Adrenal gland (tissue), 12 donors: ENCODE measurements around the gene ZNF823. TPM values are rescaled to one million over a fixed set of nuclear protein-coding genes. Genes with fewer than 3 reads are reported as not detected.

Source experiments
- DNase-seq, 7 donors: peaks; one replicate each; pipeline ENCODE4 v3.0.0-alpha.2; 2019 to 2020
- H3K27ac ChIP-seq, 5 donors: fragments of 200-600 bp; sonication (generic) in 4 of 5; 1 replicate in 3 of 5; 2 replicates in 2 of 5; pipeline versions ENCODE4 v1.5.1 to v1.8.0; 2016 to 2020; ENCODE audit warnings: mild to moderate bottlenecking in 1 of 5
- H3K27me3 ChIP-seq: fragments of 200-600 bp; 2 replicates; pipeline ENCODE4 v1.8.0; 2021
- H3K36me3 ChIP-seq, 2 donors: fragments of 200-600 bp; replicated peaks in 1 of 2; 1 replicate in 1 of 2; 2 replicates in 1 of 2; pipeline versions ENCODE4 v1.5.1 to v1.8.0; 2018 to 2022
- H3K4me1 ChIP-seq, 2 donors: fragments of 200-600 bp; replicated peaks in 1 of 2; 1 replicate in 1 of 2; 2 replicates in 1 of 2; pipeline versions ENCODE4 v1.5.1 to v1.8.0; 2018 to 2021
- H3K4me3 ChIP-seq, 4 donors: fragments of 200-600 bp; sonication (generic) in 3 of 4; one replicate each; pipeline ENCODE4 v1.5.1; 2016 to 2018
- H3K9me3 ChIP-seq, 3 donors: fragments of 200-600 bp; sonication (generic) in 1 of 3; replicated peaks in 1 of 3; 1 replicate in 2 of 3; 2 replicates in 1 of 3; pipeline versions ENCODE4 v1.5.1 to v1.8.0; 2016 to 2021
- POLR2A ChIP-seq, 2 donors: fragments of 450-650 bp; IDR thresholded peaks; one replicate each; pipeline ENCODE4 v1.6.1; 2017; ENCODE audit warnings: antibody characterized with exemption in 2 of 2, mild to moderate bottlenecking in 2 of 2, moderate library complexity in 1 of 2
- WGBS, 4 donors: extraction: QIAGEN DNeasy Blood & Tissue Kit in 2 of 4; methylation state at CpG; one replicate each; pipeline versions ENCODE4 v1.1.5 to v1.1.7; 2013 to 2017; 5-methylcytosine and 5-hydroxymethylcytosine counted together
- intact Hi-C, 2 donors: fragments of 100-400 bp; cut with DNase I; formaldehyde crosslinking; loops; one replicate each; pipeline versions ENCODE4 v1.14.1 to v1.15.0; 2022 to 2023
- polyA plus RNA-seq, 3 donors: library from polyadenylated mRNA; stranded (reverse); fragments of 200-250 nt in 2 of 3; fragments of 350-450 nt in 1 of 3; fragmentation: Illumina TruSeq in 1 of 3; extraction: RNeasy Lipid Tissue Mini Kit (QIAGEN cat#74804) in 1 of 3; gene quantifications; one replicate each; pipeline ENCODE4 v1.2.3, GENCODE V29; 2013 to 2014
- small RNA-seq, 2 donors: library from RNA; depleted of rRNA; stranded (forward); fragments of <200 nt; gene quantifications; one replicate each; pipeline ENCODE3, GENCODE V24; 2016
- total RNA-seq, 9 donors: library from RNA; depleted of rRNA in 4 of 9; stranded (reverse); fragments of >200 nt in 4 of 9; fragments of 120-200 nt in 1 of 9; fragmentation: NEBNext Ultra II Directional in 1 of 9; extraction: Animal tissue kit (Norgen Biotek cat#: 25700) in 1 of 9; gene quantifications; one replicate each; pipeline versions ENCODE4 v1.1.0 to v1.2.4, GENCODE V29; 2013 to 2023
- TF ChIP-seq, protein P1 (sequence below), 6 experiments: fragments of 450-650 bp in 4 of 6; fragments of 200-600 bp in 2 of 6; sonication (generic) in 1 of 6; IDR thresholded peaks; 1 replicate in 5 of 6; 2 replicates in 1 of 6; pipeline versions ENCODE4 v1.5.1 to v1.8.0; 2016 to 2021; ENCODE audit warnings: antibody characterized with exemption in 6 of 6, mild to moderate bottlenecking in 2 of 6, moderate library complexity in 1 of 6
- donor health status: healthy with polysubstance abuse.
- donor health status: Bipolar disorder and iron deficiency.
- donor health status: DM: yes; HTN: yes; CAD: no.
- donor health status: DM: no; HTN: no; CAD: no.
- donor health status: DM: no; HTN: no; CAD: no.
- donor health status: DM: yes; HTN: yes; CAD: no.

Gene ZNF823
- total and polyA plus RNA-seq, 12 donors: 2.6 to 9.1 (median 4.1) TPM

- WGBS, 4 donors: 83 to 99% (median 93%) methylated on average over 6 of the region's 6 CpGs
- H3K4me1 ChIP-seq: peaks cover 0 to 7% of the 10 kb centered on the region in 2 donors
- H3K9me3 ChIP-seq: peaks cover 0 to 3% (median 0%) of the 10 kb centered on the region in 3 donors
- no peak overlapping the region for H3K4me3 ChIP-seq
- intact Hi-C loops: no loop called here
- DNase-seq: no peak
- no peak overlapping the region for H3K27ac ChIP-seq
- H3K27me3 ChIP-seq: no peaks in the 10 kb centered on the region
- H3K36me3 ChIP-seq: no peaks in the 10 kb centered on the region
- TF ChIP-seq POLR2A (IDR thresholded peaks at IDR 0.05): no peak
- TF ChIP-seq, protein P1, sequence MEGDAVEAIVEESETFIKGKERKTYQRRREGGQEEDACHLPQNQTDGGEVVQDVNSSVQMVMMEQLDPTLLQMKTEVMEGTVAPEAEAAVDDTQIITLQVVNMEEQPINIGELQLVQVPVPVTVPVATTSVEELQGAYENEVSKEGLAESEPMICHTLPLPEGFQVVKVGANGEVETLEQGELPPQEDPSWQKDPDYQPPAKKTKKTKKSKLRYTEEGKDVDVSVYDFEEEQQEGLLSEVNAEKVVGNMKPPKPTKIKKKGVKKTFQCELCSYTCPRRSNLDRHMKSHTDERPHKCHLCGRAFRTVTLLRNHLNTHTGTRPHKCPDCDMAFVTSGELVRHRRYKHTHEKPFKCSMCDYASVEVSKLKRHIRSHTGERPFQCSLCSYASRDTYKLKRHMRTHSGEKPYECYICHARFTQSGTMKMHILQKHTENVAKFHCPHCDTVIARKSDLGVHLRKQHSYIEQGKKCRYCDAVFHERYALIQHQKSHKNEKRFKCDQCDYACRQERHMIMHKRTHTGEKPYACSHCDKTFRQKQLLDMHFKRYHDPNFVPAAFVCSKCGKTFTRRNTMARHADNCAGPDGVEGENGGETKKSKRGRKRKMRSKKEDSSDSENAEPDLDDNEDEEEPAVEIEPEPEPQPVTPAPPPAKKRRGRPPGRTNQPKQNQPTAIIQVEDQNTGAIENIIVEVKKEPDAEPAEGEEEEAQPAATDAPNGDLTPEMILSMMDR (IDR thresholded peaks at IDR 0.05): no peak
Measured at GRCh38 chr19:11675569-11675968, 63.2 kb downstream of the ZNF823 start.

DNA sequence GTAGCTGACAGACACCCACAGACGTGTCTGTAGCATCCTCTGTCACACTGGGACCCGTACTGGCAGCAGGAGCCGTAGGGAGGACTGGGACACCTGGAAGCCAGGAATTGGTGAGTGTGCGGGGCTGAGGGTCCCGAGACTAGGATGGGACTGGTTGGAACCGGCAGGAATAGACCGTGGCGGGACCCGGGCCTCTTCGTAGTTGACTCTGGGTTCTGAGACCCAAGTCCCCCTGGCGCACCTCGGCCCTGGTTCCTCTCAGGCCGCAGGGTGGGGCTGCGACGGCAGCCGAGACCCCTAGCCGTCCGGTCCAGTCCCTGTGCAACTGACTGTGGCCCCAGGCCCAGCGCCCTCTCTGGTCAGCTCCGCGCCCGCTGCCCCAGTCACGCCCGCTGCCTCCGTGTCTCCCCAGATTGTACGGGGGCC, 64.7 kb downstream of the ZNF823 start:
- H3K4me3 ChIP-seq: peak overlapping the region in 1 of 4 donors; percentile 10
- TF ChIP-seq, protein P1 (IDR thresholded peaks at IDR 0.05): no peak
- TF ChIP-seq POLR2A (IDR thresholded peaks at IDR 0.05): no peak
- H3K4me1 ChIP-seq: peaks cover 0 to 7% of the 10 kb centered on the region in 2 donors
- DNase-seq: no peak
- H3K36me3 ChIP-seq: no peaks in the 10 kb centered on the region
- H3K27ac ChIP-seq: no peak overlapping the region
- H3K9me3 ChIP-seq: no peaks in the 10 kb centered on the region
- 6 to 30% (median 14%) methylated on average over 3 to 26 of the region's 26 CpGs for WGBS, 4 donors
- no peaks in the 10 kb centered on the region for H3K27me3 ChIP-seq
- intact Hi-C loops: no loop called here

GRCh38 chr19:11673608-11674041, 65.1 kb downstream of the ZNF823 start:
- 0 to 16% (median 3%) methylated on average over 2 to 14 of the region's 14 CpGs for WGBS, 4 donors
- Histone ChIP-seq H3K4me1 (peaks cover 0 to 7% of the 10 kb centered on the region in 2 donors), H3K27ac (no peak overlapping the region), H3K36me3 (no peaks in the 10 kb centered on the region), H3K9me3 (no peaks in the 10 kb centered on the region), H3K27me3 (no peaks in the 10 kb centered on the region), H3K4me3 (peak overlapping the region in 1 of 4 donors; percentile 10)
- TF ChIP-seq, protein P1 (IDR thresholded peaks at IDR 0.05): peak; percentile 40 to 64 (median 57)
- no peak for TF ChIP-seq POLR2A (IDR thresholded peaks at IDR 0.05)
- peak; percentile 47 to 72 (median 67) for DNase-seq
- intact Hi-C loops: no loop called here

Small RNAs within 50 kb of the gene (small RNA-seq; reads per million reads assigned to genes)
- gene ZNF833P: 0 reads per million in 2 donors

Other genes starting within 250 kb of the ZNF823 start
- 10 to 100 TPM in 6 of 9 donors, 1 to 10 TPM in 3; 4.2 to 18.4 (median 11.5) TPM for gene ZNF653, start 233.1 kb downstream of the ZNF823 start, total RNA-seq
- gene ZNF653, start 233.1 kb downstream of the ZNF823 start, polyA plus RNA-seq: 10 to 100 TPM in 2 of 3 donors, 1 to 10 TPM in 1; 5.1 to 37.7 (median 23.2) TPM
- gene ECSIT, start 209.8 kb downstream of the ZNF823 start, total RNA-seq: 10 to 100 TPM; 47.7 to 99.7 (median 62.4) TPM
- gene ECSIT, start 209.8 kb downstream of the ZNF823 start, polyA plus RNA-seq: 100 to 1,000 TPM in 2 of 3 donors, 10 to 100 TPM in 1; 28.7 to 122 (median 102) TPM
- gene CNN1, start 200.1 kb downstream of the ZNF823 start, total RNA-seq: 10 to 100 TPM in 3 of 9 donors, 1 to 10 TPM in 5, under 1 TPM in 1; 0.94 to 20.5 (median 7.5) TPM
- 10 to 100 TPM; 15.5 to 76.5 (median 40.9) TPM for gene CNN1, start 200.1 kb downstream of the ZNF823 start, polyA plus RNA-seq
- 10 to 100 TPM; 24.4 to 67.6 (median 48.7) TPM for gene ELOF1, start 179.7 kb downstream of the ZNF823 start, total RNA-seq
- gene ELOF1, start 179.7 kb downstream of the ZNF823 start, polyA plus RNA-seq: 100 to 1,000 TPM in 2 of 3 donors, 10 to 100 TPM in 1; 60.7 to 127 (median 119) TPM
- 10 to 100 TPM in 5 of 9 donors, 1 to 10 TPM in 4; 1.4 to 28.8 (median 10.9) TPM for gene ACP5, start 161.3 kb downstream of the ZNF823 start, total RNA-seq
- 100 to 1,000 TPM in 1 of 3 donors, 1 to 10 TPM in 2; 6.5 to 152 (median 9.0) TPM for gene ACP5, start 161.3 kb downstream of the ZNF823 start, polyA plus RNA-seq
- 10 to 100 TPM in 5 of 9 donors, 1 to 10 TPM in 4; 6.3 to 16.6 (median 10.7) TPM for gene ZNF627, start 141.5 kb downstream of the ZNF823 start, total RNA-seq
- 10 to 100 TPM in 1 of 3 donors, 1 to 10 TPM in 2; 3.8 to 12.0 (median 3.9) TPM for gene ZNF627, start 141.5 kb downstream of the ZNF823 start, polyA plus RNA-seq
- 10 to 100 TPM in 2 of 9 donors, 1 to 10 TPM in 7; 2.8 to 14.2 (median 7.7) TPM for gene ZNF441, start 28.1 kb upstream of the ZNF823 start, total RNA-seq
- 1 to 10 TPM; 4.4 to 9.7 (median 6.5) TPM for gene ZNF441, start 28.1 kb upstream of the ZNF823 start, polyA plus RNA-seq
- gene ZNF491, start 59.6 kb upstream of the ZNF823 start, total RNA-seq: 1 to 10 TPM in 8 of 9 donors, under 1 TPM in 1; 0.24 to 7.2 (median 3.7) TPM
- gene ZNF491, start 59.6 kb upstream of the ZNF823 start, polyA plus RNA-seq: 1 to 10 TPM; 1.2 to 3.5 (median 2.2) TPM
- 10 to 100 TPM in 4 of 9 donors, 1 to 10 TPM in 5; 4.0 to 14.5 (median 9.5) TPM for gene ZNF440, start 75.3 kb upstream of the ZNF823 start, total RNA-seq
- 1 to 10 TPM; 3.4 to 7.3 (median 5.9) TPM for gene ZNF440, start 75.3 kb upstream of the ZNF823 start, polyA plus RNA-seq
- gene ZNF439, start 109.8 kb upstream of the ZNF823 start, total RNA-seq: 10 to 100 TPM in 1 of 9 donors, 1 to 10 TPM in 8; 2.5 to 13.1 (median 5.7) TPM
- gene ZNF439, start 109.8 kb upstream of the ZNF823 start, polyA plus RNA-seq: 1 to 10 TPM; 4.4 to 9.8 (median 6.3) TPM
- 100 to 1,000 TPM in 1 of 9 donors, 10 to 100 TPM in 6, 1 to 10 TPM in 2; 5.5 to 138 (median 12.9) TPM for gene ZNF69, start 148.8 kb upstream of the ZNF823 start, total RNA-seq
- 10 to 100 TPM in 1 of 3 donors, 1 to 10 TPM in 2; 6.7 to 11.8 (median 6.9) TPM for gene ZNF69, start 148.8 kb upstream of the ZNF823 start, polyA plus RNA-seq
- 10 to 100 TPM in 5 of 9 donors, 1 to 10 TPM in 4; 5.5 to 19.7 (median 11.7) TPM for gene ZNF700, start 186.2 kb upstream of the ZNF823 start, total RNA-seq
- gene ZNF700, start 186.2 kb upstream of the ZNF823 start, polyA plus RNA-seq: 10 to 100 TPM in 2 of 3 donors, 1 to 10 TPM in 1; 7.9 to 27.3 (median 25.1) TPM
- 1 to 10 TPM; 1.8 to 6.2 (median 4.2) TPM for gene ZNF763, start 226.1 kb upstream of the ZNF823 start, total RNA-seq
- 10 to 100 TPM in 1 of 3 donors, 1 to 10 TPM in 2; 5.5 to 11.9 (median 7.2) TPM for gene ZNF763, start 226.1 kb upstream of the ZNF823 start, polyA plus RNA-seq